ENCODE data around the gene CBARP. TPM values are rescaled to one million over a fixed set of nuclear protein-coding genes. Genes with fewer than 3 reads are reported as not detected.

Gene CBARP
- total and polyA plus RNA-seq, 2 of the 4 experiments (the other 2 are of a cell fraction), result 0.18 to 3.9 TPM

DNA sequence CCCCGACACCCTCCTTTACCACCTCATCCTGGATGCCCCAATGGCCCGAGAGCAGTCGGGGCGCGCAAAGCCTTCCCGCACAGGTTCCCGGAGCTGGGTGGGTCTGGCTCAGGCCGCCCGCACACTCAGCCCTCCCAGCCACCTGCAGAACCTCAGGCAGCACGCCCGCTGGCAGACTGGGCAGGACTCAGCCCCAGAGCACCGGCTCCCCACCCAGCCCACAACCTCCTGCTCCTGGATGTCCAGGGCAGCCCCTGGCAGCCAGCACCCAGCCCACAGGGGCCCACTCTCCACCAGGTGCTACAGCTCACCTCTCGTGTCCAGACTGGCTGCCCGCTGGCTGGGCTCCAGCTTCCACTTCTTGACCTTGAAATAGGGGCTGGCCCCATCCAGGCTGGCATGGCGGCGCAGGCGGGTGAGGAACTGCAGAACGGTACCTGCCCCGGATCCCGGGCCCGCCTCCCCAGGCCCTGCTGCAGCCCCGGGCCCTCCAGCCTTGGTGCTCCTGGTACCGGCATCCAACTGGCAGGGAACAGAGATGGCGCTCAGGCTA lies 4.6 kb downstream of the CBARP start:
- H2BK5ac ChIP-seq (ENCODE audit: low read depth, low read length, poor library complexity, severe bottlenecking), result no peak overlapping the region
- POLR2A ChIA-PET (ENCODE audit: unreplicated experiment), result no interaction called here
- ATAC-seq (ENCODE audit: low read depth) (no peak), DNase-seq (no peak)
- no peak overlapping the region for H4K8ac ChIP-seq (ENCODE audit: low read depth in 2 of 2, low read length in 2 of 2)
- BruUV-seq (replicated peaks), result no TSS peak
- in situ Hi-C loops (cut with MboI; ENCODE audit: low sequenced_read_pairs) (no loop called here), intact Hi-C loops (cut with micrococcal nuclease) (no loop called here), dilution Hi-C loops (cut with HindIII; ENCODE audit: low sequenced_read_pairs, unreplicated experiment) (no loop called here)
- H3K23ac ChIP-seq (ENCODE audit: low read depth, low read length), result no peak overlapping the region
- H4K91ac ChIP-seq (ENCODE audit: insufficient read depth, low read depth, low read length), result no peak overlapping the region
- H3K9me3 ChIP-seq (ENCODE audit: control insufficient read depth, insufficient read depth, low read length), result no peaks in the 10 kb centered on the region
- H3K9me1 ChIP-seq (ENCODE audit: insufficient read depth, low read length), result no peaks in the 10 kb centered on the region
- H3K56ac ChIP-seq (ENCODE audit: extremely low read depth, insufficient read depth, low read length), result no peak overlapping the region
- no peak overlapping the region for H3K14ac ChIP-seq (replicated peaks; ENCODE audit: low read depth, low read length)
- peaks cover 46% of the 10 kb centered on the region for H3K36me3 ChIP-seq (ENCODE audit: control insufficient read depth, insufficient read depth, low read length)
- H2AFZ ChIP-seq (replicated peaks; ENCODE audit: low read length, poor library complexity), result peak overlapping the region; percentile 2
- CTCF ChIA-PET, result no interaction called here
- H3K9ac ChIP-seq (ENCODE audit: low read depth, low read length), result no peak overlapping the region
- peaks cover 22% of the 10 kb centered on the region for H3K4me1 ChIP-seq (ENCODE audit: control insufficient read depth, insufficient read depth, low read length)
- peaks cover 10 to 38% of the 10 kb centered on the region in 2 experiments for H3K79me1 ChIP-seq (ENCODE audit: low read depth in 1 of 2, low read length in 2 of 2)
- no peak overlapping the region for H2BK15ac ChIP-seq (ENCODE audit: low read depth, low read length)
- TF ChIP-seq, protein P1, sequence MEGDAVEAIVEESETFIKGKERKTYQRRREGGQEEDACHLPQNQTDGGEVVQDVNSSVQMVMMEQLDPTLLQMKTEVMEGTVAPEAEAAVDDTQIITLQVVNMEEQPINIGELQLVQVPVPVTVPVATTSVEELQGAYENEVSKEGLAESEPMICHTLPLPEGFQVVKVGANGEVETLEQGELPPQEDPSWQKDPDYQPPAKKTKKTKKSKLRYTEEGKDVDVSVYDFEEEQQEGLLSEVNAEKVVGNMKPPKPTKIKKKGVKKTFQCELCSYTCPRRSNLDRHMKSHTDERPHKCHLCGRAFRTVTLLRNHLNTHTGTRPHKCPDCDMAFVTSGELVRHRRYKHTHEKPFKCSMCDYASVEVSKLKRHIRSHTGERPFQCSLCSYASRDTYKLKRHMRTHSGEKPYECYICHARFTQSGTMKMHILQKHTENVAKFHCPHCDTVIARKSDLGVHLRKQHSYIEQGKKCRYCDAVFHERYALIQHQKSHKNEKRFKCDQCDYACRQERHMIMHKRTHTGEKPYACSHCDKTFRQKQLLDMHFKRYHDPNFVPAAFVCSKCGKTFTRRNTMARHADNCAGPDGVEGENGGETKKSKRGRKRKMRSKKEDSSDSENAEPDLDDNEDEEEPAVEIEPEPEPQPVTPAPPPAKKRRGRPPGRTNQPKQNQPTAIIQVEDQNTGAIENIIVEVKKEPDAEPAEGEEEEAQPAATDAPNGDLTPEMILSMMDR (conservative IDR thresholded peaks at IDR 0.05; ENCODE audit: low read depth, low read length), result no peak
- TF ChIP-seq POLR2A (IDR thresholded peaks at IDR 0.05; ENCODE audit: low read depth, low read length) (no peak), MAFK (IDR thresholded peaks at IDR 0.05; ENCODE audit: low read depth, low read length) (no peak), NFE2L2 (IDR thresholded peaks at IDR 0.05; ENCODE audit: low read depth, low read length) (no peak), CEBPB (IDR thresholded peaks at IDR 0.05; ENCODE audit: low read depth, low read length) (no peak)
- H3K4ac ChIP-seq (ENCODE audit: low read depth, low read length), result no peak overlapping the region
- H2BK20ac ChIP-seq (ENCODE audit: low read depth, low read length), result no peak overlapping the region
- 94% methylated on average over 16 of the region's 24 CpGs; no CpG with 5 or more reads in 1 of the 2 experiments for WGBS, 2 experiments (ENCODE audit: extremely low coverage in 2 of 2, insufficient read length in 1 of 2)
- no peak overlapping the region for H3K4me2 ChIP-seq (ENCODE audit: low read depth, low read length)
- no peak overlapping the region for H3K4me3 ChIP-seq (ENCODE audit: insufficient read depth, low read depth, low read length)
- H4K20me1 ChIP-seq (ENCODE audit: insufficient read depth, low read length), result peaks cover 38% of the 10 kb centered on the region
- H3K18ac ChIP-seq (ENCODE audit: low read depth, low read length), result no peak overlapping the region
- no peak overlapping the region for H2AK5ac ChIP-seq (ENCODE audit: low read depth, low read length)
- peak overlapping the region; percentile 39; the same call in 1 of the 2 replicates for H3K27ac ChIP-seq (ENCODE audit: insufficient read depth, low read length)
- no peak overlapping the region for H4K5ac ChIP-seq (ENCODE audit: low read depth, low read length)
- H2AK9ac ChIP-seq (replicated peaks; ENCODE audit: low read depth, low read length, poor library complexity), result peak overlapping the region; percentile 78
- no peak overlapping the region for H2BK120ac ChIP-seq (ENCODE audit: low read depth, low read length)
- no peaks in the 10 kb centered on the region for H3K27me3 ChIP-seq (ENCODE audit: control insufficient read depth, insufficient read depth, low read length)
